Neutrophil (primary cell): ENCODE measurements around the gene HYI.

ENCODE experiments used
- H3K27ac ChIP-seq: fragments of 200-600 bp; sonication (generic); 2 replicates; pipeline ENCODE4 v1.5.1; 2016; ENCODE audit warnings: mild to moderate bottlenecking, moderate library complexity
- H3K27me3 ChIP-seq: fragments of 200-600 bp; sonication (generic); 2 replicates; pipeline ENCODE4 v1.6.0; 2016; ENCODE audit warnings: mild to moderate bottlenecking
- H3K36me3 ChIP-seq: fragments of 200-600 bp; sonication (generic); 2 replicates; pipeline ENCODE4 v1.5.1; 2017
- H3K4me1 ChIP-seq, 2 experiments: fragments of 200-600 bp in 1 of 2; sonication (generic) in 1 of 2; 1 replicate in 1 of 2; 2 replicates in 1 of 2; pipeline versions ENCODE4 v1.5.1 to v1.6.1; 2013 to 2016; ENCODE audit warnings: low read depth in 1 of 2, low read length in 1 of 2, mild to moderate bottlenecking in 1 of 2, moderate library complexity in 1 of 2; ENCODE audit not compliant: control insufficient read depth in 1 of 2, insufficient read depth in 1 of 2
- H3K4me3 ChIP-seq, 2 experiments: fragments of 200-600 bp in 1 of 2; sonication (generic) in 1 of 2; 1 replicate in 1 of 2; 2 replicates in 1 of 2; pipeline ENCODE4 v1.5.1; 2013 to 2016; ENCODE audit warnings: low read depth in 1 of 2, low read length in 1 of 2, mild to moderate bottlenecking in 1 of 2, moderate library complexity in 1 of 2
- H3K9me3 ChIP-seq: fragments of 200-600 bp; sonication (generic); 2 replicates; pipeline ENCODE4 v1.5.1; 2016
- TF ChIP-seq, protein P1 (sequence below): fragments of 200-600 bp; sonication (generic); IDR thresholded peaks from 2 replicates; pipeline ENCODE4 v1.5.1; 2016; ENCODE audit warnings: antibody characterized with exemption

Gene HYI

DNA sequence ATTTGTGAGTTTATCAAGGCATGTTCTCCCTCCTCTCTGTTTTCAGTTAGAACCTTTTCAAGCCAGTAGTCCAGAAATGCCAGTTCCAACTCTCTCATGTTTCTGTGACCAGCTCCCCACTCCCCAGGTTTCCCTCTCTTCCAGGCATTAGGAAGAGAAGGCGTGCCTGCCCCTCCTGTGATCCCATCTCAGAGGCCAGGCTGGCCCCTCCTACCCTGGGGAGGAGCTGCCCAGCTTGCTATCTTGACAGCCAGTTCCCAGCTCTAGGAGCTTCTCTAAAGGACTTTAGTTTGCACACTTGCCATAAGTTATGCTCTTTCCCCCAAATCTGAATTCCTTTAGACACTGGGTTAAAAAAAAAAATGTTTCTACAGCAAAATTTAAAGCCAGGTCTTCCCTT, 8.9 kb downstream of the HYI start:
- Histone ChIP-seq H3K36me3 (peaks cover 100% of the 10 kb centered on the region), H3K9me3 (no peaks in the 10 kb centered on the region), H3K27me3 (no peaks in the 10 kb centered on the region), H3K27ac (no peak overlapping the region), H3K4me1 (no peaks in the 10 kb centered on the region), H3K4me3 (no peak overlapping the region)
- TF ChIP-seq, protein P1, sequence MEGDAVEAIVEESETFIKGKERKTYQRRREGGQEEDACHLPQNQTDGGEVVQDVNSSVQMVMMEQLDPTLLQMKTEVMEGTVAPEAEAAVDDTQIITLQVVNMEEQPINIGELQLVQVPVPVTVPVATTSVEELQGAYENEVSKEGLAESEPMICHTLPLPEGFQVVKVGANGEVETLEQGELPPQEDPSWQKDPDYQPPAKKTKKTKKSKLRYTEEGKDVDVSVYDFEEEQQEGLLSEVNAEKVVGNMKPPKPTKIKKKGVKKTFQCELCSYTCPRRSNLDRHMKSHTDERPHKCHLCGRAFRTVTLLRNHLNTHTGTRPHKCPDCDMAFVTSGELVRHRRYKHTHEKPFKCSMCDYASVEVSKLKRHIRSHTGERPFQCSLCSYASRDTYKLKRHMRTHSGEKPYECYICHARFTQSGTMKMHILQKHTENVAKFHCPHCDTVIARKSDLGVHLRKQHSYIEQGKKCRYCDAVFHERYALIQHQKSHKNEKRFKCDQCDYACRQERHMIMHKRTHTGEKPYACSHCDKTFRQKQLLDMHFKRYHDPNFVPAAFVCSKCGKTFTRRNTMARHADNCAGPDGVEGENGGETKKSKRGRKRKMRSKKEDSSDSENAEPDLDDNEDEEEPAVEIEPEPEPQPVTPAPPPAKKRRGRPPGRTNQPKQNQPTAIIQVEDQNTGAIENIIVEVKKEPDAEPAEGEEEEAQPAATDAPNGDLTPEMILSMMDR, result no peak

DNA sequence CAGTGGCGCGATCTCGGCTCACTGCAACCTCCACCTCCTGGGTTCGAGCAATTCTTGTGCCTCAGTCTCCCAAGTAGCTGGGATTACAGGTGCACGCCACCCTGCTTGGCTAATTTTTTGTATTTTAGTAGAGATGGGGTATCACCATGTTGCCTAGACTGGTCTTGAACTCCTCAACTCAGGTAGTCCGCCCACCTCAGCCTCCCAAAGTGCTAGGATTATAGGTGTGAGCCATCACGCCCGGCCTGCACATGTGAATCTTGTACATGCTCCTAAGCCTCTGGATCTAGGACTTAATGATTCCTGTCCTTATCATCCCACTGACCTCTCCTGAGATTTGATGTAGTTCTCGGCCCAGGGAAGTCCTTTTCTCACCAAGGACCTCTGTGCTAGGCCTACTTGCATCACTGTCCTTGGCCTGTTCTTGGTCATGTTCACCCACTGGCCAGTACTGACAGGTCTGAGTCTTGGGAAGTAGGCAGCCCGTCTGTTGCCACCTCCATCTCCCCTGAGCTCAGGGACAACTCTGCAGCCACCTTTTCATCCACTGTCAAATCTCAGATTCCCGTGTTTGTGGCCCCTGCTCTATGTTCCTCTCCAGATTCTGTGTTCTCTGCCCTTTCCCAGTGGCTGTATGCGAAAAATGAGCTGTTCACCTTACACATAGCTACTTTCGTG, 9.4 kb downstream of the HYI start:
- TF ChIP-seq, protein P1, result no peak

DNA sequence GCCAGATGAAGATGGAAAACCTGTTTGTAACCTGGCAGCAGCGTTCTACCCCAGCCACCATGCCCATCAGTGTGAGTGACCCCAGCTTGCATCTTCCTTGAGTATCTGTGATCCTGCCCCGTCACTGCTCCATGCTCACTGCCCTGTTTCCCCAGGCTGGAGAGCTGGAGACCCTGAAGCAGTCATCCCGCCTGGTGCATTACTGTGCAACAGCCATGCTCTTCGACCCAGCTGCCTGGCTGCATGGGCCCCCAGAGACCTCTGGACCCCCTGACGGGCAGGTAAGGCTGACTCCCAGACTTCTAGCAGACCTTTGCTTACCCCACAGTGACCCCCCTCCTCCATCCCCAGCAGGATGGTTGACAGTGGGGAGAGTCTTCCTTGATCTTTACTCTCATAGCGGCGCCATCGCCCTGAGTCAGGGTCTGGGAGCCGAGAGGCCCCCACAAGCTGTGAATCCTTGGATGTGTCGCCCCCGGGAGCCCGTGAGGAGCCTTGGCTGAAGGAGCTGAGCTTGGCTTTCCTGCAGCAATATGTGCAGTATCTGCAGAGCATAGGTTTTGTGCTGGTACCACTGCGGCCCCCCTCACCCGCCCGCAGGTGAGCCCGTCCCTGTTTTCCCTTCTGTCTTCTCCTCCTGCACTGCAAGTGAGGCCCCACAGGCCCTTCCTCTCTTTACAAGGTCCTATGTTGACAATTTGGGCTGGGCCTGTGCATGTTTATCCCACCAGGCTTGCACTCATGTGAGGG, 10.4 kb downstream of the HYI start:
- TF ChIP-seq, protein P1, result no peak
- Histone ChIP-seq H3K27me3 (no peaks in the 10 kb centered on the region), H3K27ac (no peak overlapping the region), H3K36me3 (peaks cover 100% of the 10 kb centered on the region), H3K4me1 (no peaks in the 10 kb centered on the region), H3K9me3 (no peaks in the 10 kb centered on the region), H3K4me3 (no peak overlapping the region)

More for the DNA sequence above, 9.4 kb downstream of the HYI start:
- H3K9me3 ChIP-seq, result no peaks in the 10 kb centered on the region
- no peak overlapping the region for H3K27ac ChIP-seq
- peaks cover 100% of the 10 kb centered on the region for H3K36me3 ChIP-seq
- no peaks in the 10 kb centered on the region for H3K27me3 ChIP-seq
- H3K4me3 ChIP-seq, result no peak overlapping the region
- H3K4me1 ChIP-seq, result no peaks in the 10 kb centered on the region

DNA sequence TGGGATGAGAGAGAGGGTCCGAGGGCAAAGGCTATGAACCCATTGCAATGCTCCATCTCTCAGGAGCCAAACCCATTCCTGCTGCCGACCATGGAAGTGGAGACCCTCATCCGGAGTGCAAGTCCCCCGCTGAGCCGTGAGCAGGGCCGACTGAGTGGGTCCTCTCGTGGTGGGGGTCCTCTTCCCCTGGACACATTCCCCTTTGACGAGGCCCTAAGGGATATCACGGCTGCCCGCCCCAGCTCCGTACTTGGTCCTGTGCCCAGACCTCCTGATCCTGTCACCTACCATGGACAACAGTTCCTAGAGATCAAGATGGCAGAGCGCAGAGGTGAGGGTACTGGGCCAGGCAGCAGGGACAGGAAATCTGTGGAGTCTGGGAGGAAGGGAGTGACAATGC, 11.0 kb downstream of the HYI start:
- H3K9me3 ChIP-seq, result no peaks in the 10 kb centered on the region

DNA sequence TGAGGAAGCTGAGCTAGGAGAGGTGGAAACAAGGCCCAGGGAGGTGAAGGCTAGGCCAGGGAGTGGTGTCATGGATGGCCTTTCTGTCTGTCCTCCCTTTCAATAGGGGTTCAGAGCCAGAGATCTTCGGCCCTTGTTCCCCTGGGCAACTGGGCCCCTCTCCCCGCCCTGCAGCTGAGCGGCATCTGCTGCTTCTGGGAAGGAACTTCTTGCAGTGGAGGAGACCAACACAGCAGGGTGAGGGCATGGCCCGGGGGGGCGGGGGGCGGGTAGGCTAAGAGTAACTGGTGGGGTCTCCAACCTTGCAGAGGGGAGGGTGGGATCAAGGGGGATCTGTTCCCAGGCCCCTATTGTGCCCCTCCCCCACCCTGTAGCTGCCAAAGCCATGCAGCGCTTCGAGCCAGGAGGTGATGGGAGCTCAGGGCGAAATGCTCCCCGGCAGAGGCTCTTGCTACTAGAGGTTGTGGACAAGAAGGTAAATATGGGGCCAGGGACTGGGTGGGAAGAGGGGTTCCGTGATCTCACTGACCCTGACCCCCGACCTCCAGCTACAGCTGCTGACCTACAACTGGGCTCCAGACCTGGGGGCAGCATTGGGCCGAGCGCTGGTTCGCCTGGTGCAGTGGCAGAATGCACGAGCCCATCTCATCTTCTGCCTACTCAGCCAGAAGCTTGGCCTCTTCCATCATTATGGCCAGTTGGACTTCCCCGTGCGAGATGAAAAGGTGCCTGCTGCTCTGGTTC, 11.7 kb downstream of the HYI start:
- TF ChIP-seq, protein P1, result no peak
- Histone ChIP-seq H3K27me3 (no peaks in the 10 kb centered on the region), H3K36me3 (peaks cover 100% of the 10 kb centered on the region), H3K9me3 (no peaks in the 10 kb centered on the region), H3K4me1 (no peaks in the 10 kb centered on the region), H3K27ac (no peak overlapping the region), H3K4me3 (no peak overlapping the region)

More for the DNA sequence above, 11.0 kb downstream of the HYI start:
- Histone ChIP-seq H3K4me3 (no peak overlapping the region), H3K27ac (no peak overlapping the region), H3K4me1 (no peaks in the 10 kb centered on the region), H3K36me3 (peaks cover 100% of the 10 kb centered on the region), H3K27me3 (no peaks in the 10 kb centered on the region)
- TF ChIP-seq, protein P1, result no peak
